AG09319 (cell line): ENCODE data around the gene SDR39U1.
"Not testable (repeated sequence)": the region's sequence is repeated elsewhere in the genome, so short reads cannot be mapped to it uniquely, and the experiment has no call there.

Experiments used
- DNase-seq: peaks from one replicate; pipeline ENCODE4 v3.0.0-alpha.2; 2010; ENCODE audit warnings: low read depth; ENCODE audit errors: extremely low read depth
- CTCF ChIP-seq: IDR thresholded peaks from 2 replicates; pipeline ENCODE4 v1.5.1; 2011; ENCODE audit warnings: low read depth, mild to moderate bottlenecking, inconsistent platforms, low read length, moderate library complexity

Gene SDR39U1

GRCh38 chr14:24456980-24457379 is 14.4 kb upstream of the SDR39U1 start:
- DNase-seq = no peak
- no peak for TF ChIP-seq CTCF

DNA sequence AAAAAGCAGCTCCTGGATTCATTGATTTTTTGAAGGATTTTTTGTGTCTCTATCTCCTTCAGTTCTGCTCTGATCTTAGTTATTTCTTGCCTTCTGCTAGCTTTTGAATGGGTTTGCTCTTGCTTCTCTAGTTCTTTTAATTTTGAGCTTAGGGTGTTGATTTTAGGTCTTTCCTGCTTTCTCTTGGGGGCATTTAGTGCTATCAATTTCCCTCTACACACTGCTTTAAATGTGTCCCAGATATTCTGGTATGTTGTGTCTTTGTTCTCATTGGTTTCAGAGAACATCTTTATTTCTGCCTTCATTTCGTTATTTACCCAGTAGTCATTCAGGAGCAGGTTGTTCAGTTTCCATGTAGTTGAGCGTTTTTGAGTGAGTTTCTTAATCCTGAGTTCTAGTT is 8.3 kb upstream of the SDR39U1 start:
- not testable (repeated sequence) for DNase-seq

GRCh38 chr14:24443053-24443665 is 583 bp upstream of the SDR39U1 start:
- DNase-seq = no peak
- TF ChIP-seq CTCF = no peak

DNA sequence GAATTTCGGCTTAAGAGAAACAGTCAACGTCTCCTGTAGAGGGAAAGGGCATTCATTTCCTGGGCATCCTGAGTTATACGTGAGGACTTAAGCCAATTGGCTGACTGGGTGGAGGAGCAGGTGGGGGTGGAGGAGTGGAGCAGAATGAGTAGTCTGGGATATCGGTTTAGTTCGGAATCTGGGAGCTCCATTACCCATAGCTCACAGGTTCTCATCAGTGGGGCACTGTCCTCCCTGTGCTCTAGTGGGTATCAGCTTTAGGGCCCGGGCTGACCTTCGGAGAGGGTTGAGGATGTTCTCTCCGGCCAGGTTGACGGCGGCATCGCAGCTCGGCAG is 704 bp downstream of the SDR39U1 start:
- TF ChIP-seq CTCF = no peak
- DNase-seq = no peak

DNA sequence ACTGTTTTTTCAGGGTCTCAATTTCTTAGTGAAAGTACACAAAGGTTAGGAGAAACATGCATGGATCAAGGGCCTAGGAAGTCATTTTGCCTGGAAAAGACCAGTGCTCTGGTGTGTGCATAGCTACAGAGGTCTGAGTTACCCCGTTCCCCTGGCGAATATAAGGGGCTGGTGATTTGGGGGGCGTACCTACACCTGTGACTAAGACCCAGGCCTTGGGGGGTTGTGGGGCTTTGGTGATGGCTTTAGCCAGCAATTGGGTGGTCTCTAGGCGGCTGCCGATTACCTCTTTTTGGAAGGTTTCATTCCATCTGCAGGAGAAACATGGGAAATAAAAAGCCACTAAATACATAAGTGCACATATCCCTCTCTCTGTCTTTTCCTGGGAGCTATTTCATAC is 1.1 kb downstream of the SDR39U1 start:
- TF ChIP-seq CTCF = no peak
- DNase-seq = no peak

- no peak for DNase-seq
These were observed 1.8 kb downstream of the SDR39U1 start for GRCh38 chr14:24440606-24441399.

GRCh38 chr14:24439830-24440605 is 2.6 kb downstream of the SDR39U1 start:
- no peak for DNase-seq

More at GRCh38 chr14:24440606-24441399, 1.8 kb downstream of the SDR39U1 start:
- TF ChIP-seq CTCF = no peak

More at GRCh38 chr14:24439830-24440605, 2.6 kb downstream of the SDR39U1 start:
- no peak for TF ChIP-seq CTCF
